HG02623 (cell line): Measurements from ENCODE around the gene TAS2R13.

Experiments used
- ATAC-seq: cut with Tn5 transposase; IDR thresholded peaks from one replicate; pipeline ENCODE4 v1.9.1; 2021; ENCODE audit warnings: moderate library complexity; ENCODE audit not compliant: unreplicated experiment

The TAS2R13 gene, protein sequence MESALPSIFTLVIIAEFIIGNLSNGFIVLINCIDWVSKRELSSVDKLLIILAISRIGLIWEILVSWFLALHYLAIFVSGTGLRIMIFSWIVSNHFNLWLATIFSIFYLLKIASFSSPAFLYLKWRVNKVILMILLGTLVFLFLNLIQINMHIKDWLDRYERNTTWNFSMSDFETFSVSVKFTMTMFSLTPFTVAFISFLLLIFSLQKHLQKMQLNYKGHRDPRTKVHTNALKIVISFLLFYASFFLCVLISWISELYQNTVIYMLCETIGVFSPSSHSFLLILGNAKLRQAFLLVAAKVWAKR

DNA sequence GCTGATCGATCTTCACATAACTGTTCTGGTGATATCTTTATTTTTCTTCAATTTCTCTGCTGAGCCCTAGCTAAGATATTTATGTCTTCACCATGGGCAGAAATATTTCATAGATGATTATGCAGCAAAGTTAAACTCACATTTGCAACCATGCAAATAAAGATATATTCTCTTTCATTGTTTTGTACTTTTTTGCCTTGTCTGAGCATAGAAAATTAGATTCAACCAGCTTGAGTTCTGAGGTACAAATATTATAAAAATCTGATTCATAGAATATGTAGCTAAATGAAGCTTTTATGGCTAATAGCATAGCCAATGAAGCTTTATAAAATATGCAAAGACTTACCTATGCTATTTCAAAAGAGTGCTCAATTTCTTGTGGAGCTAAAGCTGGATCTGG is at the start of gene TAS2R13:
Gene TAS2R13, minus strand, starts transcription at position 101 of the 400 bp plus-strand sequence. CDS start 264 bp downstream, outside the sequence.
- no peak for ATAC-seq

DNA sequence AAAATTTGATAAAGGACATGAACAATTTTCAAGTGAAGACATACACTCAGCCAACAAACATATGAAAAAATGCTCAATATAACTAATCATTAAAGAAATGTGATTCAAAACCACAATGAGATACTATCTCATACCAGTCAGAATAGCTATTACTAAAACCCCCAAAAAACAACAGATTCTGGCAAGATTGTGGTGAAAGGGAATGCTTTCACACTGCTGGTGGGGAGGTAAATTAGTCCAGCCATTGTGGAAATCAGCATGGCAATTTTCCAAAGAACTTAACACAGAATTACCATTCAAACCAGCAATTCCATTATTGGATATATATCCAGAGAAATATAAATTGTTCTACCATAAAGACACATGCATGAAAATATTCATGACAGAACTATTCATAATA is 48.4 kb upstream of the TAS2R13 start:
- ATAC-seq = no peak

DNA sequence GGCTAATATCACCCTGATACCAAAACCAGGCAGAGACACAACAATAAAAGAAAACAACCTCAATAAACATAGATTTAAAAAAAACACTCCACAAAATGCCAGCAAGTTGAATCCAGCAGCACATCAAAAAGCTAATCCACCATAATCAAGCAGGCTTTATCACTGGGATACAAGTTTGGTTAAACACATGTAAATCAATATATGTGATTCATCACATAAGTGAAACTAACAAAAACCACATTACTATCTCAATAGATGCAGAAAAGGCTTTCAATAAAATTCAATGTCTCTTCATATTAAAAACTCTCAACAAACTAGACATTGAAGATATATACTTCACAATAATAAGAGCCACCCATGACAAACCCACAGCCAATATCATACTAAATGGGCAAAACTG is 46.7 kb upstream of the TAS2R13 start:
- ATAC-seq = no peak

DNA sequence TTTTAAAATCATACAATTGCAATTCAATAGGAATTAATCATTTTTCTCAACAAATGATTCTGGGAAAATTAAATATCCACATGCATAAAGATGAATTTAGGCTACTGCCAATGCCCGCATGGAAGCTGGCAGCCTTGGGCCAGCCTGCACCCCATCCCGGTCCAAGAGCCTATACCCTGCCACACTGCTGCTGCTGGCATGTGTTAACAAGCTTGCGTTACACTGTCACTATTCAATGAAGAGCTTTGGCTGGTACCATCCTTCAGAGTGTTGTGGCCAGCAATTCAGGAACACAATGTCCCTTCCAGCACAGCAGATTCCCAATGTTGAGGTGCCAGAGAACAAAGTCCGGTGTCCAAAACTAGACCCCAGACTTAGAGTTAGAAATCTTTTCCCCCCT is 43.3 kb upstream of the TAS2R13 start:
- no peak for ATAC-seq

DNA sequence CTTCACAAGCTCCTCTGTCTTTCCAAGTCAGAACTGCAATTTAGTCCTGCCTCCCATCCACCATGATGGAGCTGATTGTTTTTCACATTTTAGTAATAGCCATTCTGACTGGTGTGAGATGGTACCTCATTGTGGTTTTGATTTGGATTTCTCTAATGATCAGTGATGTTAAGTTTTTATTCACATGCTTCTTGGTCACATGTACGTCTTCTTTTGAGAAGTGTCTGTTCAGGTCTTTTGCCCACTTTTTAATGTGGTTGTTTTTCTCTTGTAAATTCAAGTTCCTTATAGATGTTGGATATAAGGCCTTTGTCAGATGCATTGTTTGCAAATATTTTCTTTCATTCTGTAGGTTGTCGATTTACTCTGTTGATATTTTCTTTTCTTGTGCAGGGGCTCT is 33.8 kb upstream of the TAS2R13 start:
- ATAC-seq = no peak

DNA sequence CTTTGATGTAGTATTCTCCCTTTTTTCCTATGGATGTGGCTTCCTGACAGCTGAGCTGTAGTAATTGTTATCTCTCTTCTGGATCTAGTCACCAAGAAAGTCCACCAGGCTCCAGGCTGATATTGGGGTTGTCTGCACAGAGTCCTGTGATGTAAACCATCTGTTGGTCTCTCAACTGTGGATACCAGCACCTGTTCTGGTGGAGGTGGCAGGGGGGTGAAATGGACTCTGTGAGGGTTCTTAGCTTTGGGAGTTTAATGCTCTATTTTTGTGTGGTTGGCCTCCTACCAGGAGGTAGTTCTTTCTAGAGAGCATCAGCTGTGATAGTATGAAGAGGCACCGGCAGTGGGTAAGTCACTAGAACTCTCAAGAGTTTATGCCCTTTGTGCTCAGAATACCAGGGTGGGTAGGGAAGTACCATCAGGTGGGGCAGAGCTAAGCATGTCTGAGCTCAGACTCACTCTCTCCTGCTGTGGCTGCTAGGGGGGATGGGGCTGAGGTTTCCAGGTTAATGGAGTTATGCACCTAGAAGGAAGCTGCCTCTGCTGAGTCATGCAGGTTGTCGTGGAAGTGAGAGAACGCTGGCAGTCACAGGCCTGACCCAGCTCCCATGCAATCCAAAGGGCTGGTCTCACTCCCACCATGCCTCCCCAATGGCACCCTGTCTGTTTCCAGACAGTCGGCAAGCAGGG is 32.7 kb upstream of the TAS2R13 start:
- ATAC-seq = no peak

DNA sequence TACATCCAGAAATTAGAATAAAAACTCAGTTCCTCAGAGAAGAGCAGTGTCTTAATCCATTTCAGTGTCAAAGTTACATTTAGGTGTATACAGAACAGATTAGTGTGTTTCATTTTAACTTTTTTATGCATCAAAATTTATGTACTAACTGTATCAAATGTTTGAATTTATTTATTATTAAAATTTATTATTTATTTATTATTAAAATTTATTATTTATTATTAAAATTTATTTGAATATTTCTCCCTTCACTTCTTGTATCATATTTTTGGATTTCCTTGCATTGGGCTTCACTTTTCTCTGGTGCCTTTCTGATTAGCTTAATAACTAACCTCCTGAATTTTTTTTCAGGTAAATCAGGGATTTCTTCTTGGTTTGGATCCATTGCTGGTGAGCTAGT is 32.0 kb upstream of the TAS2R13 start:
- no peak for ATAC-seq

DNA sequence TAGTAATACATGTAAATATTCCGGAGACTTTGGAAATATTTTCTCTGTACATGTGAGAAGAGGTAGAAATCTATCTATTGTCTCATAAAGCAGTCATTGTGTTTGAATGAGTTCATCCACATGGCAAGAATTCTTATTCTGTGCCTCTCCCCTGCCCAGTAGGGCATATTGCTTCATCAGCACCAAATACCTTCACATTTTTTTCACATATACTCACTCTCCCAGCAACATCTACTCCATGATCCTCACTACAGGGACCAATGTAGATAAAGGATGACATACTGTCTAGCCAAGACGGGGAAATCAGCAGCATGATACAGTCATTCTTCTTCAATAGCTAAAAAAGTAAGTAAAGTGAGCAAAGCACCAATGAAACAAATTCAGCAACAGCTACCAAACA is 31.0 kb upstream of the TAS2R13 start:
- ATAC-seq = no peak

DNA sequence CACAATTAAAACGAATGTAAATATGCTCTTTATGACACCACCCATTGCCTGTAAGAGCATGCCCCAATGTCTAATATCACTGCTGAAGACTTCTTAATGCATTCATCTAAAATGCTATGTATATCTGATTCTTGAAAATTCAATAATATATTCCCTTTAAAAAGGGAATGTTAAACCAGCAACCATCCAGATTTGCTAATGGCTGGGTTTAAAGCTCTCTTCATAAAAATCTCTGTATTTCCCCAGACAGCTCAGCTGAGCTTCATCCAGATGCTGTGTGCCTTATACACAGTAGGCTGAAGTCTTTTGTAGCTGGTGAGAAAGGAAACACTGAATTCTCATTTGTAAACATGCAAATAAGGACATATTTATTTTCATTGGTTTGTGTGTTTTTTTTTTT is 29.8 kb upstream of the TAS2R13 start, which contains the start of gene TAS2R14:
Gene TAS2R14, minus strand, starts transcription at position 101 of the 400 bp plus-strand sequence. Its CDS starts 56 bp downstream, at position 45.
- no peak for ATAC-seq

DNA sequence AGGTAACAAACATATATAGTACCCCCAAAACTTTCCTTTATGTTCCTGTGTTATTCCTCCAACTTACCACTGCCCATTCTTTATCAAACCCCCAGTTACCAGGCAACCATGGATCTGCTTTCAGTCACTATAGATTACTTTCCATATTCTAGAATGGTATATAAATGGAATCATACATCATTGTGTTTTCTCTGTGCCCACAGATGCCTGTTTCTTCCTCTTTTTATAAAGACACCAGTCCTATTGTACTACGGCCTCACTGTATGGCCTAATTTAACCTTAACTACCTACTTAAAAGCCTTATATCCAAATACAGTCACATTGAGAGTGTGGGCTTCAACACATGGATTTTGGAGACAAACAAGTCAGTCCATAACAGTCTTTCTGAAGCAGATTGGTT is 27.1 kb upstream of the TAS2R13 start:
- no peak for ATAC-seq

DNA sequence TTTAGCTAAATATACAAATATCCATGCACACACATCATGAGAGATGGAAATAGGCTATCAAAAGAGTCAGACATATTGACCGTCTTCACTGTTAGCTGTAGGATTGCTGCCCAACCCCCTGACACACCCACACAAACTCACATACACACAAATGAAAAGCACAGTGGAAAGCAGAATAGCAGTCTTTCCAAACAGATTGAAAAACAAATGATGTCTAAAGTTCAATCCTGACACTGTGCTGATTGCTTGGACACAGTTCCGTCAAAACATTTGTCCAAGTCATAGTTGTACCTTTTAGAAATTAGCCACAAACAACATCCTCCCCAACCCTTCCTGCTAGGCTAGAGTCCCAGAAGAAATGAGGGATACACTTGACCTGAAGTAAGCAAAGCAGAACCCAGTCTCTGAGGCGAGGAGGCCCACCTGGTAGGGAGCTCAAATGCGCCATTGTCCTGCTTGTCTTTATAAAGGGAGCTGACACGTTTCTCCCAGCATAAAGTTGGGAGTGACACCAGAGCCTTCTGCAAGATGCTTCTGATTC is 19.5 kb upstream of the TAS2R13 start, which contains the start of gene PRH2:
Gene PRH2, plus strand, starts transcription at position 491 of the 541 bp plus-strand sequence. Its CDS starts 38 bp downstream, at position 529.
- no peak for ATAC-seq

DNA sequence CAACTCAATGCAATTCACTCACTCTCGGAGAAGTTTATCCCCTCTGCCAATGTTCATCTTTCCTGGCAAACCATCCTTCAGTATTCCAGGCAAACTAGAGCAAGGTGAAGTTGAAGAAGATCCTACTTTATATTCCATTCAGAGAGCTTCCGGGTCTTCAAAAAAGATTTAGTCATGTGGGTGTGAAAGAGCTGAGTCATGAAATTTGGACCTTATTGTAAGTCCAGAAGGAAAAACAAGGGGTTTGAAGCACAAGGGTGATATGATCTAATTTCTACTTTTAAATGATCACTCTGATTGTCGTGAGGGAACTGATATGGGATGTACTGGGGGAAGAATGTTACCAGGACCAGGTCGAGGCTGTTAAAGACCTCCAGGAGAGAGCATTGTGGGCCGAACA is 16.9 kb upstream of the TAS2R13 start:
- no peak for ATAC-seq

DNA sequence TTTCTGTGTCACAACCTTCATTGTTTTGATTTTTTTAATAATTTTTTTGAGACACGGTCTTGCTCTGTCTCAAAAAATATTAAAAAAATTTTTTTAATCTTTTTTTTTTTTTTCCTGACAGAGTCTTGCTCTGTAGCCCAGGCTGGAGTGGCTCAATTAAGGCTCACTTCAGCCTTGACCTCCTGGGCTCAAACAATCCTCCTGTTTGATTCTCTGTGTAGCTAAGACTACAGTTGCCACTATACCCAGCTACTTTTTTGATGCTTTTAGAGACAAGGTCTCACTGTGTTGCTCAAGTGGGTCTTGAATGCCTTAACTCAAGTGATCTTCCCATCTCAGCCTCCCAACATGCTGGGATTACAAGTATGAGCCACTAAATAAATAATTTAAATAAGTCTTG is 10.4 kb upstream of the TAS2R13 start:
- no peak for ATAC-seq

DNA sequence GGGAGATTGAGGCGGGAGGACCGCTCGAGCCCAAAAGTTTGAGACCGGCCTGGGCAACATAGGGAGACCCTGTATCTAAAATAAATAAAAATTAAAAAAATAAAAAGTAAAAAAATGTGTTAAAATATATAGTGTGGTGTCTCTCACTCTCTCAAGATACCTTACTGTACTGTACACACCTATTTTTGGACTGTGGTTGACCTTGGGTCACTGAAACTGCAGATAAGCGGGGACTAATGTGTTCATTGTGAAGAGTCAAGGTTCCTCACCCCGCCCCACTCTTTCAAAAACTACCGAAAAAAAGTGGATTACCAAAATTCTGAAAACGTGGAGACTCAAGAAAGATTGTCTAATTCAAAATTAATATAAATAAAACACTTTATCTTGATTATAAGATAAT is 1.0 kb upstream of the TAS2R13 start:
- no peak for ATAC-seq

DNA sequence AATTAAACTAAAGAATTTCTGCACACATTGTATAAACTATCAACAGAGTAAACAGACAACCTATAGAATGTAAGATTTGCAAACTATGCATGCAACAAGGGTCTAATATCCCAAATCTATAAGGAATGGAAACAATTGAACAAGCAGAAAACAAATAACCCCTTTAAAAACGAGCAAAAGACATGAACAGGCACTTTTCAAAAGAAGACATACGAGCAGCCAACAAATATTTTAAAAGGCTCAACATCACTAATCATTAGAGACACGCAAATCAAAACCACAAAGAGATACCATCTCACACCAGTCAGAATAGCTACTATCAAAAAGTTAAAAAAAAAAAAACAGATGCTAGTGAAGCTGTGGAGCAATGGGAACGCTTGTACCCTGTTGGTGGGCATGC is 4.7 kb downstream of the TAS2R13 start:
- no peak for ATAC-seq

DNA sequence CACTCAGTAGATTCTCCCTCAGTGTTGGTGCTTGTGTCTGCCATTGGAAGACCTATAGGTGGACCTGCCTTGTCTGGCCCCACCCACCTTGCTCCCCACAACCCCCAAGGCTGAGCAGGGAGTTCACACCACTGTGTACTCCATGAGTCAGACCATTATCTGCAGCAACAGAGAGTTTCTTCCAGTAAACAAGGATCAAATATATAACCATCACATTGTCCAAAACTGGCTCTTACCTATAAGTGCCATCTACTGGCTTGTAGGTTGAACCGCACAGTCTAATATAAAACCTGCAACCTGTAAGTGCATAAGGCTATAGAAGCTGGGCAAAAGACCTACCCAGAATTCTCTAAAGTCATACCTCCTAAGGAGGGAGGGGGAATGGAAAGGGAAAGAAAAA is 7.9 kb downstream of the TAS2R13 start:
- no peak for ATAC-seq

DNA sequence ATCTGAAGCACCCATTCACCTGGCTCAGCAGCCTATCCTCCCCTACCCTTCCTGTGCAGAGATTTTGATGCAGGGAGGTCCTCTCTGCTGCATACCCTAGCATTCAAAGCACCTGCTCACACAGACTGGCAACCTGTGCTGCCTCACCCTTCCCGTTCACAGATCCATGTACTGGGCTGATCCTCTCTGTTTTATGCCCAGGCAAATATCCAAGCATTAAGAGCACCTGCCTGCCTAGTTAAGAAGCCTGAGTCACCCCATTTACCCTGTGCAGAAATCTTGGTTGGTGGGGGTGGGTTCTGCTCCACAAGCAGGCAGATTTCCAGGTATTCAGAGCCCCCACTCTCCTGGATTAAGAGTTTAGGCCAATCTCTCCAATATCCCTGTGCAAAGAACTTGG is 8.4 kb downstream of the TAS2R13 start:
- no peak for ATAC-seq

DNA sequence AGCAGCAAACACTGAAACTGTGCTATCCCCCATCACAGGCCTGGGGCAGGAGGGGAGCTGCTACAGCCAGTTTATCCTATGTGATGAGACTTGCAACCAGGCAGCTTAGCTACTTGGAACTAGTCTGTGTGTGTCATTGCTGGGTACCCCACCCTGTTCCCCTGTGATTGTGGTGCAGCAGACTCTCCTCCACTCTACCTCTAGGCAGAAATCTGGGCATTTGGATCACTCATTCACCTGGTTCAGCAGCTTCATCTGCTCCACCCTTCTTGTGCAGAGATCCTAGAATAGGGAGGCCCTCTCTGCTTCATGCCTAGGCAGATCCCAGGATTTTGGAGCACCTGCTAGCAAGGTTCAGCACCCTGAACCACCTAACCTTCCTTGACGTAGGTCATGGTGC is 8.8 kb downstream of the TAS2R13 start:
- ATAC-seq = no peak

DNA sequence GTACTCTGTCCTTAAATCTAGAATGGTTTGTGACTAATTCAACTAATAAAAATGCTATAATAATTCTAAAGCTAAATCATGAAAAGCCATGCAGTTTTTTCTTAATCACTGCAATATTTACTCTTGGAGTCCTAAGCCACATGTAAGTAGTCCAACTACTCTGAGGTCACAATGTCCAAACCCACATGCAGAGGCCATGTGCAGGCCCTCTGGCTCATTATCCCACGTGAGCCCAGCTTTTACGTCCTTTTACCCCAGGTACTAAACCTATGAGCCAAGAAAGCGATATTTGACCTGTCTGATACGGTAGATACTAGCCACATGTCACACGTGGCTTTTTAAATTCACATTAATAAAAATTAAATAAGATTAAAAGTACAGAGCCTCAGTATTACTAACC is 12.5 kb downstream of the TAS2R13 start:
- ATAC-seq = no peak

DNA sequence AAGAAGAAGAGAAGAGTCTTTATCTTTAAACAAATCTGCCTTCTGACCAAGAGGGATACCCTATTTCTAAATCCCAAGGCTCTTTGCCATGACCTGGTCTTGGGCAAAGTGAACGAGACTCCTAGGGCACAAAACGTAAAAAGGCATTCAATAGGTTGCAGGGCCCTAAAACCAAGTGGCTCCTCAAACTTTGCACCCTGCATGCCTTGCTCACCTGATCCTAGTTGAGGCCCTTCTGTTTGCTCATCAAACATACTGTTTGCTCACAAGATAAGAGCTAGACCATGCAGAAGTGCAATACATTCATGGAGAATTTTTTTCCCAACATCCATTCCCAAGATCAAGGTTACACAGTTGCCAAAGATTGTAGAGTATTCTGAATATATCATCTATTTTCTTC is 17.4 kb downstream of the TAS2R13 start:
- ATAC-seq = no peak

DNA sequence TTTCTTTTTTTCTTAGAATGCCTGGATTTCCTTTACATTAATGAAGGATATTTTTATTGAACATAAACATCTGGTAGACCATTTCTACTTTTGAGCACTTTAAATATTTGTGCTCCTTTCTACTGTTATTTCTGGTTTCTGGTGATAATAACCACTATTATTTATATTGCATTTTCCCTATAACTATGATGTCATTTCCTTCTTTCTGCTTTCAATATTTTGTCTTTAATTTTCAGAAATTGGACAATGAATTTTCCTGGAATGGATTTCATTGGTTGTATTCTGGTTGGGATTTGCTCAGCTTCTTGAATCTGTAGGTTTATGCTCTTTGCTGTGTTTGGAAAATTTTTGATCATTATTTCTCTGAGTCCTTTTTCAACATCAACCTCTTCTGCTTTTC is 20.1 kb downstream of the TAS2R13 start:
- ATAC-seq = no peak

DNA sequence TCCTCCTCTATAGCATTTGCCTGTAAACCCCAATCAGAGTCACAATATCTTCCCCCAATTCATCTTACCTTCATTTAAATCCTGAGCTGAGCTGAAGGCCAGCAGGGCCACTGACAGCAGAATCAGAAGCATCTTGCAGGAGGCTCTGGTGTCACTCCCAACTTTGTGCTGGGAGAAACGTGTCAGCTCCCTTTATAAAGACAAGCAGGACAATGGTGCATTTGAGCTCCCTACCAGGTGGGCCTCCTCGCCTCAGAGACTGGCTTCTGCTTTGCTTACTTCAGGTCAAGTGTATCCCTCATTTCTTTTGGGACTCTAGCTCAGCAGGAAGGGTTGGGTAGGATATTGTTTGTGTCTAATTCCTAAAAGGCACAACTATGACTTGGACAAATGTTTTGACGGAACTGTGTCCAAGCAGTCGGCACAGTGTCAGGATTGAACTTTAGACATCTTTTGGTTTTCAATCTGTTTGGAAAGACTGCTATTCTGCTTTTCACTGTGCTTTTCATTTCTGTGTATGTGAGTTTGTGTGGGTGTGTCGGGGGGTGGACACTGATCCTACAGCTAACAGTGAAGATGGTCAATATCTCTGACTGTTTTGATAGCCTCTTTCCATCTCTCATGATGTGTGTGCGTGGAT is 25.2 kb downstream of the TAS2R13 start, which contains the start of gene PRH1:
Gene PRH1, minus strand, starts transcription at position 170 of the 640 bp plus-strand sequence. Its CDS starts 38 bp downstream, at position 132.
- ATAC-seq = no peak
